NCI-H2107 (cell line): ENCODE measurements around the gene UQCRC2.
"Not testable (repeated sequence)": the region's sequence is repeated elsewhere in the genome, so short reads cannot be mapped to it uniquely, and the experiment has no call there.

Experiments used
- DNase-seq: peaks from one replicate; lab custom pipeline; 2025; lab: John Stamatoyannopoulos, UW

The UQCRC2 gene

GRCh38 chr16:22010902-22011301 is 57.7 kb downstream of the UQCRC2 start:
- no peak for DNase-seq

GRCh38 chr16:22012241-22012640 is 59.1 kb downstream of the UQCRC2 start:
- DNase-seq, result no peak

- no peak for DNase-seq
These were observed 60.3 kb downstream of the UQCRC2 start for GRCh38 chr16:22013486-22013885.

- DNase-seq, result no peak
These were observed 61.2 kb downstream of the UQCRC2 start for GRCh38 chr16:22014271-22014873.

DNA sequence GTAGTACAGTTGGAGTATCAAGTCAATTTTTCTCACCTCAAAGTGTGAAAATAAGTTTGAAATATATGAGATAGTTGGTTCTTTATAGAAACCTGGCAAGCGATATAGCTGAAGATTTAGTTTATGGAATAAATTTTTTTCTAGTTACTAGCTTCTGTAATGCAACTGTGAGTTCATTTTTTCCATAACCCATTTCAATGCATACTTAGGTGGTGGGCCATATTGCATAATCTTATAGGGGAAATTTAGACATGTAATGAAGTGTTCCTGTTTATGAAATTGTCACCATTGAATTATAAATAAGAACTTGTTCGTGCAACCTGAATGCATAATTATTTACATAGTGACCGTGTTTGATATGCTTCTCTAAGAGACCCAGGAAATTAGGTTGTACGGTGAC is 63.8 kb downstream of the UQCRC2 start:
- DNase-seq, result no peak

DNA sequence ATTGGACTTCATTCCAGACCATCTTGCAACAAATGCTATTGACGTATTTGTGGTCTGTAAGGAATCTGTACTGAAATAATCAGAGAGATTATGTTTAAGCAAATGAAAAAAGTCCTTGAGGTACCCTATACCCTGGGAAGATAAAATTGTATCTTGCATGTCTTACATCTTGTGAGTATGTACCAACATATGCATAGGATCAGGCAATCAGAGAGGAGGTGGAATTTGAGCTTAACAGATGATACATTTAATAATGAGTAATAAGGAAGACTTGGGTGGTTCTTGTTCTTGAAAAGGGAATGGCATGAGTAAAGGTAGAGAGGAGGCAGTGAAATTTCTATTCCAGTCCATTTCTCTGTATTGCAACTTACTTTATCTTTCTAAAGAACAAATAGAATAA is 65.4 kb downstream of the UQCRC2 start:
- no peak for DNase-seq

DNA sequence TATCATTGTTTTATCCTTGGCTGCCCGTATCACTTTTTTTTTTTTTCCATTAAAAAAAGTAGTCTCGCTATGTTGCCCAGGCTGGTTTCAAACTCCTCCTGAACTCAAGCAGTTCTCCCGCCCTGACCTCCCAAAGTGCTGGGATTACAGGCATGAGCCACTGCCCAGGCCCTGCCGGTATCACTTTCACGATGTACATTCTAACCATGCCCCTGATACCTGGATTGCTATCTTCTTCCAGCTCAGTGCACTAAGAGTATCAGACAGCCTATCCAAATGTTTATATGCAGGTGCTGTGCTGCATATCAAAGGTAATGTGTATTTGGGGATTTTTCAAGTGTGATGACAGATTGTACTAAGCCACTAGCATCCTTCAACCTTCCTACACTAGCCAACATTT is 69.0 kb downstream of the UQCRC2 start:
- no peak for DNase-seq

GRCh38 chr16:22023505-22023904 is 70.3 kb downstream of the UQCRC2 start:
- DNase-seq, result no peak

DNA sequence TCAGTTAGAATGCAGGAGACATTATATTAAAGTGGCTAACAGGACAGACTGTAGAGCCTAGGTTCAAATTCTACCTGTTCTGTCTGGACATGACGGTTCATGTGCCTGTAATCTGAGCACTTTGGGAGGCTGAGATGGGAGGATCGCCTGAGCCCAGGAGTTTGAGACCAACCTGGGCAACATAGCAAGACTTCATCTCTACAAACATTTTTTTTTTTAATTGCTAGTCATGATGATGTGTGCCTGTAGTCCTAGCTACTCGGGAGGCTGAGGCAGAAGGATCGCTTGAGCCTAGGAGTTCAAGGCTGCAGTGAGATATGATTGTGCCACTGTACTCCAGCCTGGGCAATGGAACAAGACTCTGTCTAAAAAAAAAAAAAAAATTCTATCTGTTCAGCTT is 71.6 kb downstream of the UQCRC2 start:
- DNase-seq, result not testable (repeated sequence)

DNA sequence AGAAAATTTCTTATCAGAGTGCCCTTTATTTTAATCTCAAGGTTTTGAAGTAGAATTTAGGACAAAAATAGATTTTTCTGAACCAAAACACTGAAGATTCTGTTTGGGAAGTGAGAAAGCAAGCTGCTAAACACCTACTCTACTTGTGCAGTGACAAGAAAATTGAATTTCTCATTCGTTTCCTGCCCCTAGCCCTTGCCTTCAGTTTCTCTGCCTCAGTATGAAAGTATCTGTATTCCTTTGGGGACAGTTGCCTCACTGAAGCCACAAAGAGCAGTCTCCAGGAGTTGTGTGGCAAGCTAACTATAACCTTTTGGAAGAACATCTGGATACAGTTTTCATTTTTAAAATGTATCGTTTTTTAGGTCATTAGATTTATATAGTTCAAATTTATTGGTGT is 74.5 kb downstream of the UQCRC2 start:
- DNase-seq, result no peak

- DNase-seq, result no peak
These were observed 76.5 kb downstream of the UQCRC2 start for GRCh38 chr16:22029632-22030031.

- no peak for DNase-seq
These were observed 77.1 kb downstream of the UQCRC2 start for GRCh38 chr16:22030087-22030812.

DNA sequence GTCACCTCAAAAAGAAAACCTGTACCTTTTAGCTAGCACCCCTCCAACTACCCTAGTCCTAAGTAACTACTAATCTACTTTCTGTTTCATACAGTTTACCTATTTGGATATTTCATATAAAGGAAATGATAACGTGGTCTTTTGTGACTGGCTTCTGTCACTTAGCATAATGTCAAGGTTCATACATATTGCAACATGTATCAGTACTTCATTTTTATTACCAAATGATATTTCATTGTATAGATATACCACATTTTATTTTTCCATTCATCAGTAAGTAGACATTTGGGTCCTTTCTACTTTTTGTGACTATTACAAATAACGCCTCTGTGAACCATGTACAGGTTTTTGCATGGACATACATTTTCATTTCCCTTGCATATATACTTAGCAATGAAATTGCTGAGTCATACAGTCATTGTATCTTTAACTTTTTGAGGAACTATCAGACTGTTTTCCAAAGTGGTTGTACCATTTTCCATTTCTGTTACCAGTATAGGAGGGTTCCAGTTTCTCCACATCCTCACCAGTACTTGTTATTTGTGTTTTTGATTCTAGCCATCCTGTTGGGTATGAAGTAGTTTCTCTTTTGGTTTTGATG is 78.4 kb downstream of the UQCRC2 start:
- no peak for DNase-seq
